HL-60 (cell line): ENCODE results near the gene PPP1R12C.

Experiments used
- GABPA ChIP-seq: IDR thresholded peaks from 2 replicates; pipeline ENCODE4 v1.6.1; 2012; ENCODE audit warnings: low read depth
- SPI1 ChIP-seq: IDR thresholded peaks from 2 replicates; pipeline ENCODE4 v1.6.1; 2012; ENCODE audit warnings: low read depth, mild to moderate bottlenecking, borderline replicate concordance
- TF ChIP-seq, protein P1 (sequence below): IDR thresholded peaks from one replicate; pipeline ENCODE4 v1.5.1; 2011; ENCODE audit warnings: low read length, control low read depth, inconsistent platforms; ENCODE audit not compliant: insufficient read depth

- TF ChIP-seq SPI1 (no peak; the same call in 1 of the 2 replicates), GABPA (no peak)
- TF ChIP-seq, protein P1, sequence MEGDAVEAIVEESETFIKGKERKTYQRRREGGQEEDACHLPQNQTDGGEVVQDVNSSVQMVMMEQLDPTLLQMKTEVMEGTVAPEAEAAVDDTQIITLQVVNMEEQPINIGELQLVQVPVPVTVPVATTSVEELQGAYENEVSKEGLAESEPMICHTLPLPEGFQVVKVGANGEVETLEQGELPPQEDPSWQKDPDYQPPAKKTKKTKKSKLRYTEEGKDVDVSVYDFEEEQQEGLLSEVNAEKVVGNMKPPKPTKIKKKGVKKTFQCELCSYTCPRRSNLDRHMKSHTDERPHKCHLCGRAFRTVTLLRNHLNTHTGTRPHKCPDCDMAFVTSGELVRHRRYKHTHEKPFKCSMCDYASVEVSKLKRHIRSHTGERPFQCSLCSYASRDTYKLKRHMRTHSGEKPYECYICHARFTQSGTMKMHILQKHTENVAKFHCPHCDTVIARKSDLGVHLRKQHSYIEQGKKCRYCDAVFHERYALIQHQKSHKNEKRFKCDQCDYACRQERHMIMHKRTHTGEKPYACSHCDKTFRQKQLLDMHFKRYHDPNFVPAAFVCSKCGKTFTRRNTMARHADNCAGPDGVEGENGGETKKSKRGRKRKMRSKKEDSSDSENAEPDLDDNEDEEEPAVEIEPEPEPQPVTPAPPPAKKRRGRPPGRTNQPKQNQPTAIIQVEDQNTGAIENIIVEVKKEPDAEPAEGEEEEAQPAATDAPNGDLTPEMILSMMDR: no peak
Measured at GRCh38 chr19:55133639-55134444, 16.4 kb upstream of the PPP1R12C start.
